Colonic mucosa (tissue), 4 donors: ENCODE data around the gene AADACL3. TPM values are rescaled to one million over a fixed set of nuclear protein-coding genes. Genes with fewer than 3 reads are reported as not detected.

Experiments used
- DNase-seq: peaks from one replicate; pipeline ENCODE4 v3.0.0-alpha.2; 2020
- H3K27ac ChIP-seq: fragments of 200-600 bp; one replicate; pipeline ENCODE4 v1.8.0; 2021
- H3K27me3 ChIP-seq: fragments of 200-600 bp; one replicate; pipeline ENCODE4 v1.8.0; 2021
- H3K36me3 ChIP-seq: fragments of 200-600 bp; one replicate; pipeline ENCODE4 v1.8.0; 2021
- H3K4me1 ChIP-seq: fragments of 200-600 bp; one replicate; pipeline ENCODE4 v1.8.0; 2021; ENCODE audit warnings: mild to moderate bottlenecking
- H3K4me3 ChIP-seq: fragments of 200-600 bp; one replicate; pipeline ENCODE4 v1.8.0; 2021
- H3K9ac ChIP-seq, 2 donors: one replicate each; pipeline ENCODE4 v1.7.0; 2013; ENCODE audit warnings: control low read depth in 2 of 2, low read depth in 2 of 2, low read length in 2 of 2
- H3K9me3 ChIP-seq: fragments of 200-600 bp; one replicate; pipeline ENCODE4 v1.8.0; 2021
- intact Hi-C: fragments of 100-400 bp; cut with DNase I; formaldehyde crosslinking; loops from one replicate; pipeline ENCODE4 v1.14.1; 2022
- total RNA-seq, 2 donors: library from RNA; stranded (reverse); fragmentation: NEBNext Ultra II Directional in 1 of 2; extraction: Animal tissue kit (Norgen Biotek cat#: 25700) in 1 of 2; gene quantifications; one replicate each; pipeline ENCODE4 v1.2.1, GENCODE V29; 2021
- TF ChIP-seq, protein P1 (sequence below): fragments of 200-600 bp; IDR thresholded peaks from one replicate; pipeline ENCODE4 v1.8.0; 2022; ENCODE audit warnings: antibody characterized with exemption, mild to moderate bottlenecking
- donor health status: healthy.
- donor health status: DM: no; HTN: no; CAD: no.
- donor health status: DM: no; HTN: no; CAD: no.

Gene AADACL3
- total RNA-seq, 2 donors from 2014 or later: not detected

DNA sequence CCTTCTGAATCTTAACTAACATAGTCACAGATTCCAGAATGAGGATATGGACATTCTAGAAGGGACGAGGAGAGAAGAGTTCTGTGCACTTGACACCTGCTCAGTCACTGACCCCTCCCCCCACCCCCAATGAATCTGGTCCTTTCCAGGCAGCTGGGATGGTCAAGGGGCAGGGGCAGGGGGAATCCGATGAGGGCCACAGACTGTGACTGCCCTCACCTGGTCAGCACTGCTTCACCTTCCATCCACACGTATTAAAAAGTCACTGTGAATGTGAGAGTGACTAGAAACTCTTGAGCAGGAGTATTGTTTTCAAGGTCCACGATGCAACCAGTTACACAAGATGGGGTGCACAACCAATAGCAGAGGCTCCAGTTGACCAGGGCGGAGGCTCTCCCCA lies 48.1 kb downstream of the AADACL3 start:
- intact Hi-C loops: no loop called here
- Histone ChIP-seq H3K4me1 (no peaks in the 10 kb centered on the region), H3K36me3 (no peaks in the 10 kb centered on the region), H3K9me3 (no peaks in the 10 kb centered on the region), H3K27ac (no peak overlapping the region), H3K9ac (no peak overlapping the region), H3K27me3 (no peaks in the 10 kb centered on the region), H3K4me3 (no peak overlapping the region)
- TF ChIP-seq, protein P1, sequence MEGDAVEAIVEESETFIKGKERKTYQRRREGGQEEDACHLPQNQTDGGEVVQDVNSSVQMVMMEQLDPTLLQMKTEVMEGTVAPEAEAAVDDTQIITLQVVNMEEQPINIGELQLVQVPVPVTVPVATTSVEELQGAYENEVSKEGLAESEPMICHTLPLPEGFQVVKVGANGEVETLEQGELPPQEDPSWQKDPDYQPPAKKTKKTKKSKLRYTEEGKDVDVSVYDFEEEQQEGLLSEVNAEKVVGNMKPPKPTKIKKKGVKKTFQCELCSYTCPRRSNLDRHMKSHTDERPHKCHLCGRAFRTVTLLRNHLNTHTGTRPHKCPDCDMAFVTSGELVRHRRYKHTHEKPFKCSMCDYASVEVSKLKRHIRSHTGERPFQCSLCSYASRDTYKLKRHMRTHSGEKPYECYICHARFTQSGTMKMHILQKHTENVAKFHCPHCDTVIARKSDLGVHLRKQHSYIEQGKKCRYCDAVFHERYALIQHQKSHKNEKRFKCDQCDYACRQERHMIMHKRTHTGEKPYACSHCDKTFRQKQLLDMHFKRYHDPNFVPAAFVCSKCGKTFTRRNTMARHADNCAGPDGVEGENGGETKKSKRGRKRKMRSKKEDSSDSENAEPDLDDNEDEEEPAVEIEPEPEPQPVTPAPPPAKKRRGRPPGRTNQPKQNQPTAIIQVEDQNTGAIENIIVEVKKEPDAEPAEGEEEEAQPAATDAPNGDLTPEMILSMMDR: no peak
- DNase-seq: no peak

DNA sequence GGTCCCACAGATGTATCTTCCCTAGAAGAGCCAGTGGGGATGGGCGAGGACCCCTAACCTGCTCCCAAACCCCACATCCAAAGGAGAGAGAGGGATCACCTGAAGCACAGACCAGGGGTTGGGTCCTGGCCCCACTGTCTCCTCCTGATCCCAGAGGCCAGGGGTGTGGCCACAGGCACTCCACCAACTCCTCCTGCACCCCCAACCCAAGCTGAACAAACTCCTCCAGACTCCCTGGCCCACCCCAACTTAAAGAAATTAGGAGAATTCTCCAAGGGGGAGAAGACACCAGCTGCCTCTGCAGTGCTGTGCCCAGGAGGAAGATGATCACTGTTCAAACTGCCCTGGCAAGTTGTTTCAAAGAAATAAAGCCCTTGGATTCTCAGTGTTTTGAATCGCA lies 53.1 kb downstream of the AADACL3 start:
- no peaks in the 10 kb centered on the region for H3K27me3 ChIP-seq
- H3K9ac ChIP-seq: no peak overlapping the region
- H3K4me1 ChIP-seq: no peaks in the 10 kb centered on the region
- no peaks in the 10 kb centered on the region for H3K9me3 ChIP-seq
- no peak for DNase-seq
- H3K27ac ChIP-seq: no peak overlapping the region
- intact Hi-C loops: no loop called here
- no peak overlapping the region for H3K4me3 ChIP-seq
- no peaks in the 10 kb centered on the region for H3K36me3 ChIP-seq
- TF ChIP-seq, protein P1: no peak

DNA sequence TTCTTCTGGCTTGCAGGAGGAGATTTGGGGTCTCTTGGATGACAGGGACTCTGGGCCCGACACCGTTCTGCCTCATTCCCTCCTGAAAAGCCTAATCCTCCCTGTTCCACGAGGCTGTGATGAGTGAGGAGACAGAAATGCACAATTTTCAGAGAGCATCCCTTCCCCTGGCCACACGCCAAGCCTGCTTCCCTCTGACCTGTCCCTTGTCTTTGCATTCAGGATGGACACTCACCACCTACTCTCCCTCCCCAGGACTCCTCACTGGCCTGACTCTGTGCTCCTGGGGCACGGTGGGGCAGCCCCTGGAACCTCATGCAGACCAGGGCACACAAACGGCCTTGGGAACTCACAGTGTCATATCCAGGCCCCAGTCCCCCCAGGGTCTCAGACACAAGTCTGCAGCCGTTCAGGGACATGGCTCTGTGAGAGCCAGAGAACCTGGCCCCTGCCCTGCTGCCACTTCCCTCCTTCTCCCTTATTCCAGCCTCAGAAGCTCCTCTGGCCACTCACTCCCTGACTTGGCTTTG lies 54.1 kb downstream of the AADACL3 start:
- DNase-seq: no peak
- no peak overlapping the region for H3K27ac ChIP-seq
- no peaks in the 10 kb centered on the region for H3K27me3 ChIP-seq
- H3K9me3 ChIP-seq: no peaks in the 10 kb centered on the region
- intact Hi-C loops: no loop called here
- TF ChIP-seq, protein P1: no peak
- no peaks in the 10 kb centered on the region for H3K36me3 ChIP-seq
- no peak overlapping the region for H3K4me3 ChIP-seq
- H3K4me1 ChIP-seq: no peaks in the 10 kb centered on the region
- H3K9ac ChIP-seq: no peak overlapping the region

DNA sequence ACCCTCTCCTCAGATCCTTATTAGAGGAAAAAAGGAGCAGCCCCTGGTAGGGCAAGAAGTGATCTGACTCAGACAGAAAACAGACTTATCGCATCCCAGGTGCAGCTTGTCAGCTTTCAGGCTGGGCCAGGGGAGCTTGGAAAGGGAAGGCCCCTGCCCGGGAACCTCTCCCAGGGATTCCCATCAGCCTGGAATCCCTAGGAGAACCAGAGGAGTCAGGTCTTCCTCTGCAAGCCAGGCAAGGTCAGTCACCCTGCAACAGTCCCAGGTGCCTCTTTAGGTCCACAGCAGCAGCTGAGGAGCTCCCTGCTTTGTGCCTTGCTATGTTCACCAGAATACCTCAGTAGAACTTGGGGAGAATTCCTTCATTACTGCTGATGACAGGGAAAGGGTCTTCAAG lies 54.7 kb downstream of the AADACL3 start:
- intact Hi-C loops: no loop called here

DNA sequence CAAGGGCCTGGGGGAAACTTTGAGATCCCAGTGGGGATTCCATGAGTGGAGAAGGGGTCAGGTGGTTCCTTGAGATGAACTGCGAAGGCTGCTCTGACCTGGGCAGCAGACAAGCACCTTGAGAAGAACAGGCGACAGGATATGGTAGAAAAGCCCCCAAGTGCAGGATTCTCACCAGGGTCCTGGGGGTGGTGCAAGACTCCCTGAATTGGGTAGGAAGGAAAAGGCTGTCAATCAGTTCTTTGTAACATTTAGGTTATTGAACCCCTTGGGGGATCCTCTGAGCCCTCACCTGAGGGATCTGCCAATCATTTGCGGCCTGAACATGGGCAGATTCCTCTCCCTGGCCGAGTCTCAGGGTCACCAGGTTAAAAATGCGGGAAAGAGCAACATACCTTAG lies 55.3 kb downstream of the AADACL3 start:
- no peaks in the 10 kb centered on the region for H3K36me3 ChIP-seq
- H3K27me3 ChIP-seq: no peaks in the 10 kb centered on the region
- TF ChIP-seq, protein P1: no peak
- H3K4me3 ChIP-seq: no peak overlapping the region
- H3K9me3 ChIP-seq: no peaks in the 10 kb centered on the region
- DNase-seq: no peak
- no peak overlapping the region for H3K27ac ChIP-seq
- intact Hi-C loops: no loop called here
- no peak overlapping the region for H3K9ac ChIP-seq
- no peaks in the 10 kb centered on the region for H3K4me1 ChIP-seq

More for the DNA sequence above, 54.7 kb downstream of the AADACL3 start:
- H3K9me3 ChIP-seq: no peaks in the 10 kb centered on the region
- no peak overlapping the region for H3K27ac ChIP-seq
- TF ChIP-seq, protein P1: no peak
- no peaks in the 10 kb centered on the region for H3K4me1 ChIP-seq
- no peak overlapping the region for H3K4me3 ChIP-seq
- no peak overlapping the region for H3K9ac ChIP-seq
- no peaks in the 10 kb centered on the region for H3K36me3 ChIP-seq
- H3K27me3 ChIP-seq: no peaks in the 10 kb centered on the region
- DNase-seq: no peak
